ENCODE measurements around the gene ACBD7.
A peak's percentile ranks its signal among the peaks of the same experiment; 100 is the strongest.

Gene ACBD7

GRCh38 chr10:15088428-15089261 is at the start of gene ACBD7:
Gene ACBD7 (minus strand): TSS chr10:15088776. CDS start chr10:15088728, 48 bp downstream.
- TF ChIP-seq CTCF (IDR thresholded peaks at IDR 0.05; ENCODE audit: low read depth, low read length, missing control alignments), result peak; percentile 44
- peak within 1 kb of the TSS; percentile 65 for H3K4me3 ChIP-seq (ENCODE audit: low read depth, low read length)
- no peak for DNase-seq (ENCODE audit: low read depth)

GRCh38 chr10:15137636-15138035 is 49.1 kb upstream of the ACBD7 start:
- DNase-seq (ENCODE audit: low read depth), result no peak
- H3K4me3 ChIP-seq (ENCODE audit: low read depth, low read length), result no peak overlapping the region
- no peak for TF ChIP-seq CTCF (IDR thresholded peaks at IDR 0.05; ENCODE audit: low read depth, low read length, missing control alignments)

GRCh38 chr10:15137036-15137359 is 48.4 kb upstream of the ACBD7 start:
- DNase-seq (ENCODE audit: low read depth), result no peak
- TF ChIP-seq CTCF (IDR thresholded peaks at IDR 0.05; ENCODE audit: low read depth, low read length, missing control alignments), result no peak
- no peak overlapping the region for H3K4me3 ChIP-seq (ENCODE audit: low read depth, low read length)

DNA sequence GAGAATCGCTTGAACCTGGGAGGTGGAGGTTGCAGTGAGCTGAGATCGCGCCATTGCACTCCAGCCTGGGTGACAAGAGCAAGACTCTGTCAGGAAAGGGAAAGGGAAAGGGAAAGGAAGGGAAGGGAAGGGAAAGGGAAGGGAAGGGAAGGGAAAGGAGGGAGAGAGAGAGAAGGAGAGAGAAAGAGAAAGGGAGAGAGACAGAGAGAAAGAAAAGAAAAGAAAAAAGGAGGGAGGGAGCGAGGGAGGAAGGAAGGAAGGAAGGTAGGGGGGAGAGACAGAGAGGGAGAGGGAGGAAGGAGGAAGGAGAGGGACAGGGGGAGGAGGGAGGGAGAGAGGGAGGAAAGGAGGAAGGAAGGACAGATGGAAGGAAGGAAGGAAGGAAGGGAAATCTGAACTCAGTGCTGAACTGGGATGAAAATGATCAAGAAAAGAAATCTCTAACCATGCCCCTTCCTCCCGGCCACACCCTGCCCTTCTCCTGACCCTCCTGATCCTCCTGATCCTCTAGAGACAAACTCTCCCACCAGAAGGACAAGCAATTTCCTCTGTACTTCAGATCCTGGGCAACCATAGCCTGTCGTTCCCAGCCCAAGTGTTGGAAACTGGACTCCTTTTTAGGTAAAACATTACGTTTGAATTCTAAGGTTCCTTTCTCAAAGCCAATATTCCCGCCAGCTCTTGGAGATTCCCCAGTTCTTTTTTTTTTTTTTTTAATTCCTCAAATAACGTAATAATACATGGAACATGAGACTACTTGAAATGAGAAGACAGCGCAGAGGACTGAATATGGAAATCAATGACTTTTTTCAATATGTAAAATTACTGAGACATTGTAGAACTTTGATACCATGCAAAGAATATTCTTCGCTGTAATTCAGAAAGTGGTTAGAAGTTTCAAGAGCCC is 47.8 kb upstream of the ACBD7 start:
- TF ChIP-seq CTCF (IDR thresholded peaks at IDR 0.05; ENCODE audit: low read depth, low read length, missing control alignments), result no peak
- DNase-seq (ENCODE audit: low read depth), result no peak
- no peak overlapping the region for H3K4me3 ChIP-seq (ENCODE audit: low read depth, low read length)

GRCh38 chr10:15131330-15131729 is 42.8 kb upstream of the ACBD7 start:
- no peak for TF ChIP-seq CTCF (IDR thresholded peaks at IDR 0.05; ENCODE audit: low read depth, low read length, missing control alignments)
- DNase-seq (ENCODE audit: low read depth), result no peak
- H3K4me3 ChIP-seq (ENCODE audit: low read depth, low read length), result no peak overlapping the region

GRCh38 chr10:15124908-15125307 is 36.3 kb upstream of the ACBD7 start:
- no peak for DNase-seq (ENCODE audit: low read depth)
- TF ChIP-seq CTCF (IDR thresholded peaks at IDR 0.05; ENCODE audit: low read depth, low read length, missing control alignments), result no peak
- H3K4me3 ChIP-seq (ENCODE audit: low read depth, low read length), result no peak overlapping the region
